ENCODE measurements around the gene TMEM132C. TPM values are rescaled to one million over a fixed set of nuclear protein-coding genes. Genes with fewer than 3 reads are reported as not detected.

Gene TMEM132C
- total and polyA plus RNA-seq, 2 of the 4 experiments (the other 2 are of a cell fraction): not detected

DNA sequence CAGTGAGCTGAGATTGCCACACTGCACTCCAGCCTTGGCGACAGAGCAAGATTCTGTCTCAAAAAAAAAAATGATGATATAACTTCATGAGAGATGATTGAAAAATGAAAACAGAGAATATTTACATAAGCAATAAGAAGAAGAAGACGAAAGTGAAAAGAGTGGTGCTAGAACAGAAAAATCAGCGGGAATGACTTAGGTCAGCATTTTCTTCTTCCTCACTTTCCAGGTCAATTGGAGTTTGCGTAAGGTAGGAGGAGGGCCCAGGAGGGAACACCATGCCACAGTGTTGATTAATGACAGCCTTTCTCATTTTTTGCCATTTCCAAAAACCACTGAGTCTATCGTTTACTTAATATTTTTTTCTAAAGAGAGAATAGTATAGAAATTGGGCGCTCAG, 356.8 kb downstream of the TMEM132C start:
- H3K23ac ChIP-seq (ENCODE audit: low read depth, low read length): no peak overlapping the region
- H4K5ac ChIP-seq (ENCODE audit: low read depth, low read length): no peak overlapping the region
- H3K4me3 ChIP-seq (ENCODE audit: insufficient read depth, low read depth, low read length): no peak overlapping the region
- peaks cover 27% of the 10 kb centered on the region for H3K9me3 ChIP-seq (ENCODE audit: control insufficient read depth, insufficient read depth, low read length)
- H3K27ac ChIP-seq (ENCODE audit: insufficient read depth, low read length): no peak overlapping the region
- H3K9ac ChIP-seq (ENCODE audit: low read depth, low read length): no peak overlapping the region
- ATAC-seq (ENCODE audit: low read depth) (no peak), DNase-seq (no peak)
- H2BK15ac ChIP-seq (ENCODE audit: low read depth, low read length): no peak overlapping the region
- CTCF ChIA-PET: no interaction called here
- no peak overlapping the region for H4K8ac ChIP-seq (ENCODE audit: low read depth in 2 of 2, low read length in 2 of 2)
- no peaks in the 10 kb centered on the region for H3K4me1 ChIP-seq (ENCODE audit: control insufficient read depth, insufficient read depth, low read length)
- no peak overlapping the region for H3K4ac ChIP-seq (ENCODE audit: low read depth, low read length)
- intact Hi-C loops (cut with micrococcal nuclease): no loop called here
- POLR2A ChIA-PET (ENCODE audit: unreplicated experiment): no interaction called here
- no peak overlapping the region for H4K91ac ChIP-seq (ENCODE audit: insufficient read depth, low read depth, low read length)
- H2BK20ac ChIP-seq (ENCODE audit: low read depth, low read length): no peak overlapping the region
- no peaks in the 10 kb centered on the region for H4K20me1 ChIP-seq (ENCODE audit: insufficient read depth, low read length)
- no peak overlapping the region for H3K4me2 ChIP-seq (ENCODE audit: low read depth, low read length)
- no peak overlapping the region for H2AK9ac ChIP-seq (replicated peaks; ENCODE audit: low read depth, low read length, poor library complexity)
- no peak overlapping the region for H2BK120ac ChIP-seq (ENCODE audit: low read depth, low read length)
- H3K56ac ChIP-seq (ENCODE audit: extremely low read depth, insufficient read depth, low read length): no peak overlapping the region
- no CpG with 5 or more reads among the region's 6 CpGs for WGBS, 2 experiments (ENCODE audit: extremely low coverage in 2 of 2, insufficient read length in 1 of 2)
- no peaks in the 10 kb centered on the region for H3K27me3 ChIP-seq (ENCODE audit: control insufficient read depth, insufficient read depth, low read length)
- H3K79me1 ChIP-seq (ENCODE audit: low read depth in 1 of 2, low read length in 2 of 2): no peaks in the 10 kb centered on the region
- in situ Hi-C loops (cut with MboI; ENCODE audit: low sequenced_read_pairs): no loop called here
- BruUV-seq (replicated peaks): no TSS peak
- dilution Hi-C loops (cut with HindIII; ENCODE audit: low sequenced_read_pairs, unreplicated experiment): no loop called here
- H3K18ac ChIP-seq (ENCODE audit: low read depth, low read length): no peak overlapping the region
- H2AFZ ChIP-seq (replicated peaks; ENCODE audit: low read length, poor library complexity): no peak overlapping the region
- TF ChIP-seq RFX5 (IDR thresholded peaks at IDR 0.05; ENCODE audit: low read depth, low read length): no peak
- TF ChIP-seq MAFK (IDR thresholded peaks at IDR 0.05; ENCODE audit: low read depth, low read length): peak; percentile 66
- no peak overlapping the region for H3K14ac ChIP-seq (replicated peaks; ENCODE audit: low read depth, low read length)
- H2BK5ac ChIP-seq (ENCODE audit: low read depth, low read length, poor library complexity, severe bottlenecking): no peak overlapping the region
- H3K36me3 ChIP-seq (ENCODE audit: control insufficient read depth, insufficient read depth, low read length): no peaks in the 10 kb centered on the region
- no peak overlapping the region for H2AK5ac ChIP-seq (ENCODE audit: low read depth, low read length)
- no peaks in the 10 kb centered on the region for H3K9me1 ChIP-seq (ENCODE audit: insufficient read depth, low read length)

Data from IMR-90 (cell line).